GM19043 (cell line): ENCODE measurements around the gene KCNJ1.

Experiments used
- ATAC-seq: cut with Tn5 transposase; IDR thresholded peaks from one replicate; pipeline ENCODE4 v1.9.1; 2021; ENCODE audit warnings: low read depth; ENCODE audit not compliant: unreplicated experiment

Gene KCNJ1

DNA sequence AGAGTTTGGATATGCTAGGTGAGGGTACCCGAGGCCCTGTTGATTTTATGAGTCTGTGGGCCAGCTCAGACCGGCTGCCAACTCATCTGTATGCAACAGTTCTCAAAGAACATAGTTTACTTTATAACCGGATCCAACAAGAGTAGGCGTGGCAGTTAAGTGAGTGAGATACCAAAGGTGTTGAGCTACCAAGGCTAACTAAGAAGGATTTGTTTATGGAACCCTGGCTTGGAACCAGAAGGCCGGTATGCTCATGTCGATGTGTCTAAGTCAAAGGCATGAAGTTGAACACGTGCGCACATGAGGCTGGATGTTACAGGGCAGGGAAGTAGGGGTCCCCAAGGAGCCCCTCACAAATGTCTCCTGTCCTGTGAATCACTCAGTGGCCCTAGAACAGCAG lies at the start of gene KCNJ1:
TSS of gene KCNJ1 (minus strand) at position 20 of the 400 bp plus-strand sequence. CDS start 27,053 bp downstream, outside the sequence.
- no peak for ATAC-seq

- no peak for ATAC-seq
Measured at GRCh38 chr11:128916681-128917080, 49.6 kb upstream of the KCNJ1 start.

DNA sequence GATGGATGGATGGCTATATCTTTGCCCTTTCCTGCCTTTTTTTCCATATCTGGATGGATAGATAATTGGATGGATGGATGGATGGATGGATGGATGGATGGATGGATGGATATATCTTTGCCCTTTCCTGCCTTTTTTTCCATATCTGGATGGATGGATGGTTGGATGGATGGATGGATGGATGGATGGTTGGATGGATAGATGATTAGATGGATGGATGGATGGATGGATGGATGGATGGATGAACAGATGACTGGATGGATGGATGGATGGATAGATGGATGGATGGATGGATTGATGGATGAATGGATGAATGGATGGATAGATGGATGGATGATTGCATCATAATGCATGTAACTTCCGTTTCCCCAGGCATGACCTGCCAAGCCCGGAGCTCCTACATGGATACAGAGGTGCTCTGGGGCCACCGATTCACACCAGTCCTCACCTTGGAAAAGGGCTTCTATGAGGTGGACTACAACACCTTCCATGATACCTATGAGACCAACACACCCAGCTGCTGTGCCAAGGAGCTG lies 49.0 kb upstream of the KCNJ1 start:
- ATAC-seq, result no peak

- ATAC-seq, result no peak
Measured at GRCh38 chr11:128915149-128915521, 48.0 kb upstream of the KCNJ1 start.

DNA sequence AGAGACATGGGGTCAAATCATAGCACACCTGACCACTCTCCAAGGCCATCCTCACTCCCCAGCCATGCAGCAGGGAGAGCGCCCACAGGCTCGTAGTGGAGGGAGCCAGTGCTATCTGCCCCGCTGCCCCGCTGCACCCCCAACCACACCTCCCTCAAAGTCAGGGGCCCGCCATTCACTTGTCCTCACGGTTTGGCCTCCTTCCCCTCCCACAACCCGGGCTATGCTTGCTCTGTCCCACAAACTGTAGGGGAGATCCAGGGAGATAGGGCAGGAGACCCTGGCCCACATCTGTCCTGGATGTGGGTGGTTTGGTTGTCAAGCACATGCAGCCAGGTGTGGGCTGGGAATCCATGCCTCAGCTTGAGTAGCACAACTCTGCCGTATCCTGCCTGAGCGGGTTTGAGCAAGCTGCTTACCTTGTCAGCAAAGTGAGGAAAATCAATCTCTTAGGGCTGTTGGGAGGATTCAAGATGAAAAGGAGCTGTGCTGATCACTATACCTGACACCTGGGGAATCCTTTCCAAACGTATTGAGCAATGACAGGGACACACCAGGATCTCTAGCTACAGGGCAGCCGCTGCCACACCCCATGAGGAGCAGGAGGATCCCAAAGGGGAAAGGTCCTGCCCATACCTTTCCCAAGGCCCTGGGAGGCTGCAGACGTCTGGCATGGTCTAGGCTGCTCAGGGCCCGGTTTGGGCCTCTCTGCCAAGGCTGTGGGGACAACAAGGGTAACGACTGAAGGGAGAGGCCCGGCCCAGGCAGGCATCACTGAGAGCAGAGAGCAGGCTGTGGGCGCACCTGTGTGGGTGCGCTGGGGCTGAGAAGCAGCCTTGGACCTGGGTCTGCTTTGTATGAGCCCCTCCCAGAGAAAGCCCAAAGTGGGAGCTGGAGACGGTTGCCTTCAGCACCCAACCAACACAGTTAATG lies 47.4 kb upstream of the KCNJ1 start:
- no peak for ATAC-seq

DNA sequence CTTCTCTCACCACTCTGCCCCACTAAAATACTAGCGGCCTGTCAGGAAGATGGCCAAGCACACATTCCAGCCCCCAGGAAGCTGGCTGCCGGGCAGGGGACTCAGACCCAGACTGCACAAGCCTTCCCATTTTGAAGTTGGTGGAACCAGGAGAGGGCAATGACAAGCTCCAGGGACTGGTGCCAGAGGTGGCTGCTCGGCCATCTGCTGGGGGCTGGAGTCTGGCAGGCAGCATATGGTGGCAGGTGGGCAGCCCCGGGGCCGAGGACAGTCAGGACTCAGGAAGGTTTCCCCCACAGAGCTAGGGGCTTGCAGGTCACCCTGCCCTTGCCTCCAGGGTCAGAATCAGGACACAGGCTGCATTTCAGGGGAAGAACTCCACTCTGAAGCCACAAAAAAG lies 46.7 kb upstream of the KCNJ1 start:
- ATAC-seq, result no peak

GRCh38 chr11:128911701-128912100 lies 44.6 kb upstream of the KCNJ1 start:
- no peak for ATAC-seq

GRCh38 chr11:128911239-128911638 lies 44.1 kb upstream of the KCNJ1 start:
- no peak for ATAC-seq

GRCh38 chr11:128910576-128910975 lies 43.5 kb upstream of the KCNJ1 start:
- ATAC-seq, result no peak

DNA sequence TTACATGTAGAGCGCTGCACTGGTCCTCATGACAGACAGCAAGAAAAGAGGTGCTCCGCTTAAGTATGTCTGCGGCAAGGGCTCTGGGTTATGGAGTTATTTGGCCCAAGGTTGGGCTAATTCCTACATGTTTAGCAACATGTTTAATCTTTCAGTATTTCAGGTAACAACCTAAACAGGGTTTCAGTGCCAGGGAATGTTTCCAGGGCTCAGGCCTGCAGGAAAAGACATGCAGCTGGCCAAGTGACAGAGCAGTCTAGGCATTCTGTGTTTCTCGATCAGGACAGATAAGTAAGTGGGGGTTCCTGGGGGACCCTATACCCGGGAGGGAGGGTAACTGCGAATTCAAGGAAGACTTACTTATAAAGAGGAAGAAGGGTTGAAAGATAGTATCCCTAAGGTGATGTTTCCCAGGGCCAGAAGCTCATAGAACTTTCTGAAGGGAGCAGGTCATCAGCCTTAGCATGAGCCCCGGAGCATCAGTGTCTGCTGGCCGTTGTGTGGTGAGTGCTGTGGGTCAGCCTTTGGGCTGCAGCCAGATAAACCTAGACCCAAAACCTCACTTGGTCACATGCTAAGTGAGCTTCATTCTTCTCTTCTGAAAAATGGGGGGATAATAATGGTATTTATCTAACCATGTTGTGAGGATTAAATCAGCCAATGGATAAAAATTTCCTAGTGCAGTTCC lies 42.5 kb upstream of the KCNJ1 start:
- no peak for ATAC-seq

DNA sequence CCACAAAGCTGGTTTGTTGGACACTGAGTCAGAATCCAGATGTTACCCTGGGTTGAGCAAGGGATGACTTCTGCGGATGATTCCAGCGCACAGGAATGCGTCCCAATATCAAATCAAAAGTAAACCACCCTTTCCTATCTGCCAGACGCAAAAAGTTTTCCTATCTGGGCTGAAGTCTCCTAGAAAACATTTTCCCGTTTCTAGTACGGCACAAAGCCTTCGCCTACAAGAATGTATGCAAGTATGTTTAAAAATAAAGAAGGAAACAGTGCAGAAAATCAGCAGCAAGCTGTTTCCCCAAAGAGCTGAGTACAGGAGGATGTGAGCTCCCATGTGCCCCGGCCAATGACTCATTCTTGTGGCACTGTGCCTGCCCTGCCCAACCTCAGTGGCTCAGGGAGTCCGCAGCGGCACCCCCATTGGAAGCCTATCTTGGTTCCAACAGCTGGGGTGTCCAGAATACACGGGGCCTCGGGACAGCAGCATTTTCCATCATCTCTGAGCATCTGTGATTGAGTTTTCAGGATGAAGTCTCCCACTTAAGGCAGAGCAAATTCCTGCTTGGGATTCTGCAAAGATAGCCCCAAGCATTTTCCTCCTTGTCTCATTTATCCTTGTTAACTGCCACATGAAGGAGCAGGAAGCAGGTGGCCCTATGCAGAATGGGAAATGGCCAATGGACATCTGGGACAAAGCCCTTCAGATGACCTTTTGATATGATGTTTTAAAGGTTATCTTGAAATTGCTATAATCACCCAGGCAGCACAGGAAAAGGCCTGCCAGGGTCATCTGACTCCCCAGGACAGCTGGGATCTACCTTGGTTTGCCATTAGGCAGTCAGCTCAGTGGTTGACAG lies 41.5 kb upstream of the KCNJ1 start:
- ATAC-seq, result no peak

DNA sequence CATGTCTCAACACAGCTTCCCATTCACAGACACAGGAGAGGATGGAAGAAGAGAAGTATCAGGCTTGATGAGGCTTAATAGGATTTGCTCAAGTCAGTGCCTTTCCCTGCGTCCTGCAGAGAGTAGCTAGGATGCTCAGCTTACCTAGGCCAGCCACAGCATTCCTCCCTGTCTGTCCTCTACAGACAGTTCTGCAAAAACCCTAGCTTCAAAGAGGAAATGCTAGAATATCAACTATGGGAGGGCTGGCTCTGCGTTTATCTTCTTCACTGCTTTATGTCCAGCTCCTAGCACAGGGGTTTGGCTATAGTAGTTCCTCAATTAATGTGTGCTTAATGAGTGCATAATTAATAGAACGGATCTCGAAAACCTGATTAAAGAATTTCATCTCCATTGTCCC lies 40.5 kb upstream of the KCNJ1 start:
- no peak for ATAC-seq

GRCh38 chr11:128906185-128907050 lies 39.3 kb upstream of the KCNJ1 start:
- no peak for ATAC-seq

DNA sequence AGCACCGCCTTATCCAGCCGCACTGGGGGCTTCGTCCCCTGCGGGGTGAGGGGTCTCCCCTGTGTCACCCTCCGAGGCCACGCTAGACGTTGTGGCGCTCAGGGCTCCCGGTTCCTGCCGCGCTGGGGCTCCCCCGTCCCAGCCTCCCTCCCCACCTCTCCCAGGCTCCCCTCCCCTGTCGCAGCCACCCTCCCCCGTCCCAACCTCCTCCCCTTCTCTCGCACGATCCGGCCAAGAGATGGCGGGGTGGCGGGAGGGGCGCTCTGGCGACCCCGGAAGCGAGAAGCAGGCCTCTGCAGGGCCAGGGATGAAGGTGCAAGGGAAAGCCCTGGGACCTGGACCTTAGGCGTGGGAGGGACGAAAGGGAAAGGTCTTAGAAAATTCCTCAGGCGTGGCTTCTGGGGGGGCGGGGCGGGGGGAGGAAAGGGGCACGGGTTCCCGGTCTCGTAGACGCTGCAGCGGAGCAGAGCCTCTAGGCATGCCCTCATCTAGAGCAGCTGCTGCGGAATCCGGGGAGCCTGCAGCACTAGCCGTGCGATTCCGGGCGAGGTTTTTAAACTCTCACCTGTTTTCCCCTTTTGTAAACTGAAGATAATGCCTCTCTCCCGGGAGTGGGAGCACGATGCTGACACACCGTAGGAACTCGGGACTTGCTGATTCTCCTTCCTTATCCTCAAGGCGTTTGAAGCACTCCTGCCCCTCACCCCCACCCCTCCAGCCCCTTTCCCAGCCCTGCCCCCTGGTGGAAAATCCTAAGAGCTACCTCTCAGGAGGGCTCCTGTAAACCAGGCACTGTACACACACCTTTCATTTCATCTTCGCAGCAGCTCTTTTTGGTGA lies 38.5 kb upstream of the KCNJ1 start:
- ATAC-seq, result peak; percentile 49

- peak; percentile 43 for ATAC-seq
Measured at GRCh38 chr11:128904656-128905344, 37.7 kb upstream of the KCNJ1 start.

GRCh38 chr11:128904303-128904655 lies 37.2 kb upstream of the KCNJ1 start:
- no peak for ATAC-seq

GRCh38 chr11:128903248-128904061 lies 36.4 kb upstream of the KCNJ1 start:
- no peak for ATAC-seq
